ENCODE measurements around the gene PARS2. TPM values are rescaled to one million over a fixed set of nuclear protein-coding genes. Genes with fewer than 3 reads are reported as not detected.

Gene PARS2
- total RNA-seq, 4 donors from 2014 or later = 3.5 to 17.7 (median 7.2) TPM

GRCh38 chr1:54767526-54767925 lies 3.2 kb upstream of the PARS2 start:
- H3K36me3 ChIP-seq = no peaks in the 10 kb centered on the region
- no peak overlapping the region for H3K27ac ChIP-seq
- no peak for DNase-seq
- H3K9me3 ChIP-seq = no peaks in the 10 kb centered on the region
- H3K4me1 ChIP-seq = no peaks in the 10 kb centered on the region
- H3K4me3 ChIP-seq = no peak overlapping the region
- intact Hi-C loops (cut with DNase I; ENCODE audit: low total_unique reads) = no loop called here
- TF ChIP-seq CTCF (IDR thresholded peaks at IDR 0.05) = no peak
- TF ChIP-seq POLR2A (IDR thresholded peaks at IDR 0.05) = no peak
- H3K27me3 ChIP-seq = no peaks in the 10 kb centered on the region

GRCh38 chr1:54766726-54767125 lies 2.4 kb upstream of the PARS2 start:
- no peaks in the 10 kb centered on the region for H3K36me3 ChIP-seq
- no peak overlapping the region for H3K27ac ChIP-seq
- H3K27me3 ChIP-seq = no peaks in the 10 kb centered on the region
- H3K9me3 ChIP-seq = no peaks in the 10 kb centered on the region
- intact Hi-C loops (cut with DNase I; ENCODE audit: low total_unique reads) = no loop called here
- no peak for DNase-seq
- TF ChIP-seq POLR2A (IDR thresholded peaks at IDR 0.05) (no peak), CTCF (IDR thresholded peaks at IDR 0.05) (no peak)
- H3K4me1 ChIP-seq = no peaks in the 10 kb centered on the region
- no peak overlapping the region for H3K4me3 ChIP-seq

GRCh38 chr1:54764922-54765561 lies 719 bp upstream of the PARS2 start:
- peak overlapping the region; percentile 32 to 52 for H3K27ac ChIP-seq

GRCh38 chr1:54763816-54764132 lies 549 bp downstream of the PARS2 start:
- no peaks in the 10 kb centered on the region for H3K36me3 ChIP-seq
- TF ChIP-seq CTCF (IDR thresholded peaks at IDR 0.05) = no peak
- no peaks in the 10 kb centered on the region for H3K9me3 ChIP-seq
- intact Hi-C loops (cut with DNase I; ENCODE audit: low total_unique reads) = no loop called here
- H3K27ac ChIP-seq = peak overlapping the region; percentile 61 to 62
- H3K4me3 ChIP-seq = peak overlapping the region; percentile 59 to 69
- DNase-seq = no peak
- no peaks in the 10 kb centered on the region for H3K27me3 ChIP-seq
- H3K4me1 ChIP-seq = no peaks in the 10 kb centered on the region

More at GRCh38 chr1:54764922-54765561, 719 bp upstream of the PARS2 start:
- no peaks in the 10 kb centered on the region for H3K4me1 ChIP-seq
- H3K27me3 ChIP-seq = no peaks in the 10 kb centered on the region
- intact Hi-C loops (cut with DNase I; ENCODE audit: low total_unique reads) = no loop called here
- no peaks in the 10 kb centered on the region for H3K36me3 ChIP-seq
- H3K9me3 ChIP-seq = no peaks in the 10 kb centered on the region
- DNase-seq = no peak
- no peak for TF ChIP-seq POLR2A (IDR thresholded peaks at IDR 0.05)
- TF ChIP-seq CTCF (IDR thresholded peaks at IDR 0.05) = no peak
- peak overlapping the region; percentile 39 to 69 for H3K4me3 ChIP-seq

- DNase-seq = no peak
- no peak overlapping the region for H3K4me3 ChIP-seq
- intact Hi-C loops (cut with DNase I; ENCODE audit: low total_unique reads) = no loop called here
- no peak overlapping the region for H3K27ac ChIP-seq
- no peaks in the 10 kb centered on the region for H3K36me3 ChIP-seq
- no peaks in the 10 kb centered on the region for H3K9me3 ChIP-seq
- no peaks in the 10 kb centered on the region for H3K4me1 ChIP-seq
- no peak for TF ChIP-seq CTCF (IDR thresholded peaks at IDR 0.05)
- no peak for TF ChIP-seq POLR2A (IDR thresholded peaks at IDR 0.05)
- no peaks in the 10 kb centered on the region for H3K27me3 ChIP-seq
These were observed 5.5 kb downstream of the PARS2 start for GRCh38 chr1:54758678-54759348.
